HL-60 (cell line): ENCODE data around the gene VMAC.

Experiments used
- CTCF ChIP-seq: IDR thresholded peaks from one replicate; pipeline ENCODE4 v1.5.1; 2011; ENCODE audit warnings: low read length, control low read depth, inconsistent platforms; ENCODE audit not compliant: insufficient read depth
- GABPA ChIP-seq: IDR thresholded peaks from 2 replicates; pipeline ENCODE4 v1.6.1; 2012; ENCODE audit warnings: low read depth
- POLR2AphosphoS5 ChIP-seq: IDR thresholded peaks from 2 replicates; pipeline ENCODE4 v1.6.1; 2012; ENCODE audit warnings: low read depth
- TF ChIP-seq, protein P1 (sequence below): IDR thresholded peaks from 2 replicates; pipeline ENCODE4 v1.6.1; 2012; ENCODE audit warnings: low read depth; ENCODE audit not compliant: insufficient replicate concordance

GRCh38 chr19:5865772-5866171 lies 38.9 kb upstream of the VMAC start:
- TF ChIP-seq CTCF (no peak), POLR2AphosphoS5 (no peak), GABPA (no peak)
- TF ChIP-seq, protein P1, sequence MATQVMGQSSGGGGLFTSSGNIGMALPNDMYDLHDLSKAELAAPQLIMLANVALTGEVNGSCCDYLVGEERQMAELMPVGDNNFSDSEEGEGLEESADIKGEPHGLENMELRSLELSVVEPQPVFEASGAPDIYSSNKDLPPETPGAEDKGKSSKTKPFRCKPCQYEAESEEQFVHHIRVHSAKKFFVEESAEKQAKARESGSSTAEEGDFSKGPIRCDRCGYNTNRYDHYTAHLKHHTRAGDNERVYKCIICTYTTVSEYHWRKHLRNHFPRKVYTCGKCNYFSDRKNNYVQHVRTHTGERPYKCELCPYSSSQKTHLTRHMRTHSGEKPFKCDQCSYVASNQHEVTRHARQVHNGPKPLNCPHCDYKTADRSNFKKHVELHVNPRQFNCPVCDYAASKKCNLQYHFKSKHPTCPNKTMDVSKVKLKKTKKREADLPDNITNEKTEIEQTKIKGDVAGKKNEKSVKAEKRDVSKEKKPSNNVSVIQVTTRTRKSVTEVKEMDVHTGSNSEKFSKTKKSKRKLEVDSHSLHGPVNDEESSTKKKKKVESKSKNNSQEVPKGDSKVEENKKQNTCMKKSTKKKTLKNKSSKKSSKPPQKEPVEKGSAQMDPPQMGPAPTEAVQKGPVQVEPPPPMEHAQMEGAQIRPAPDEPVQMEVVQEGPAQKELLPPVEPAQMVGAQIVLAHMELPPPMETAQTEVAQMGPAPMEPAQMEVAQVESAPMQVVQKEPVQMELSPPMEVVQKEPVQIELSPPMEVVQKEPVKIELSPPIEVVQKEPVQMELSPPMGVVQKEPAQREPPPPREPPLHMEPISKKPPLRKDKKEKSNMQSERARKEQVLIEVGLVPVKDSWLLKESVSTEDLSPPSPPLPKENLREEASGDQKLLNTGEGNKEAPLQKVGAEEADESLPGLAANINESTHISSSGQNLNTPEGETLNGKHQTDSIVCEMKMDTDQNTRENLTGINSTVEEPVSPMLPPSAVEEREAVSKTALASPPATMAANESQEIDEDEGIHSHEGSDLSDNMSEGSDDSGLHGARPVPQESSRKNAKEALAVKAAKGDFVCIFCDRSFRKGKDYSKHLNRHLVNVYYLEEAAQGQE: no peak
